Measurements from ENCODE around the gene LILRA5. TPM values are rescaled to one million over a fixed set of nuclear protein-coding genes. Genes with fewer than 3 reads are reported as not detected.

The LILRA5 gene
- total and polyA plus RNA-seq, 2 of the 13 experiments (the other 11 are each of a cell fraction or from before 2014, with no cell fraction given) = not detected

DNA sequence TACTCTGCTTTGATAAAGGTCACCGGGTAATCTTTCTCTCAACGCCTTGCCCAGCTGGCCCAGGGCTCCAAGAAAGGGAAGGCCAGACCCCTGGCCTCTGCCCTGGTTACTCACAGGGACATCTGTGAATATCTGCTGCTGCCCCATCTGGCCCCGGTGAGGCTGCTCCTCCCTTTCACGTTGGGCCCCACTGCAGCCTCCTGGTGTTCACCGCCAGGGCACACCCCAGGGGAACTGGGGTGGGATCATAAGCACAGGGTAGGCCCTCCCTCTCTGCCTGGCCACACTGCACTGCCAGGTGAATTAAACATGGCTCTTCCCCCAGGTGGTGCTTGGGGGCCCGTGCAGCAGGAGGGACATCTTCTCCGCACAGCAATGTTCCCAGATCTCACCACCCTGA lies 39.1 kb upstream of the LILRA5 start:
- no peak for TF ChIP-seq ISL2 (CRISPR knock-in tag; IDR thresholded peaks at IDR 0.05)
- TF ChIP-seq ZNF251 (CRISPR knock-in tag; IDR thresholded peaks at IDR 0.05) = no peak
- TF ChIP-seq MED8 (CRISPR knock-in tag; IDR thresholded peaks at IDR 0.05; ENCODE audit: insufficient replicate concordance) = no peak
- TF ChIP-seq, protein P1, sequence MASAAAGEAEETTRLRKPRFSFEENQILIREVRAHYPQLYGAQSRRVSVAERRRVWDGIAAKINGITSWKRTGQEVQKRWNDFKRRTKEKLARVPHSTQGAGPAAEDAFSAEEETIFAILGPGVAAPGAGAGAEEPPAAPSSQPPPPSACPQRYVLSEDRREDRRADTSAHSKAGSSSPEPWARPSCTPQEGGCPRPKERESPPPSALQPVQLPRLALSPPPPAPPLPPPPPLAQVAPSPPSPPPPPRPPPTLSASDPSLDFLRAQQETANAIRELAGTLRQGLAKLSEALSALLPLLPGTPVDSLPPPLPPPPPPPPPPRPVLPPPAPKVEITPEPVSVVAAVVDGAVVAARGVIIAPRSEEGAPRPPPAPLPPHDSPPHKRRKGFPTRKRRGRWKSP (CRISPR knock-in tag; IDR thresholded peaks at IDR 0.05) = no peak
- no peak for TF ChIP-seq KDM5B (CRISPR knock-in tag; IDR thresholded peaks at IDR 0.05; ENCODE audit: borderline replicate concordance)
- no peak for TF ChIP-seq HOXA9 (CRISPR knock-in tag; IDR thresholded peaks at IDR 0.05; ENCODE audit: borderline replicate concordance)
- TF ChIP-seq FLYWCH1 (CRISPR knock-in tag; IDR thresholded peaks at IDR 0.05) = no peak
- TF ChIP-seq NCOA2 (CRISPR knock-in tag; IDR thresholded peaks at IDR 0.05) = no peak
- DNase-seq (ENCODE audit: low spot score) (no peak), ATAC-seq (peak; percentile 38; the same call in 2 of the 3 replicates), FAIRE-seq (no peak)
- H3K36me3 ChIP-seq (replicated peaks in 1 of 2; ENCODE audit: control insufficient read depth in 1 of 2, insufficient read depth in 2 of 2, low read length in 2 of 2) = no peaks in the 10 kb centered on the region
- BruUV-seq (replicated peaks) = no TSS peak
- ChIA-PET CTCF (ENCODE audit: low intra/inter-chr PET ratio, low total read pairs) (no interaction called here), POLR2A (no interaction called here)
- no peaks in the 10 kb centered on the region for H3K79me2 ChIP-seq (ENCODE audit: insufficient read depth, low read length)
- H3K4me1 ChIP-seq (ENCODE audit: insufficient read depth, low read length) = no peaks in the 10 kb centered on the region
- no peak overlapping the region for H3K27ac ChIP-seq (ENCODE audit: extremely low read length, insufficient read depth, low read length)
- no peak overlapping the region for H3K9ac ChIP-seq (ENCODE audit: insufficient read depth, low read depth, low read length)
- H3K4me3 ChIP-seq (replicated peaks in 1 of 3; ENCODE audit: insufficient read depth in 1 of 3, low read depth in 2 of 3, low read length in 3 of 3) = no peak overlapping the region
- intact Hi-C loops (cut with micrococcal nuclease; ENCODE audit: unreplicated experiment) (loop anchor here (5.0 kb wide), 1 partner anchor 40 kb away; no protein-coding TSS in a partner anchor), in situ Hi-C loops (cut with HindIII; ENCODE audit: extremely low pct_ligation_motif_present, low pct_unique_long_range_greater_than_20kb) (no loop called here)
- H2AFZ ChIP-seq (ENCODE audit: low read length) = no peak overlapping the region
- WGBS (ENCODE audit: low lambda C conversion rate) = 15% methylated on average over 4 of the region's 7 CpGs
- no peaks in the 10 kb centered on the region for H3K9me3 ChIP-seq (ENCODE audit: low read length)
- H3K27me3 ChIP-seq (ENCODE audit: control insufficient read depth in 1 of 2, insufficient read depth in 2 of 2, low read length in 2 of 2) = peaks cover 0 to 4% of the 10 kb centered on the region in 2 experiments; a peak in 2 of 5 replicates
- H4K20me1 ChIP-seq (ENCODE audit: insufficient read depth, low read length) = no peaks in the 10 kb centered on the region
- H3K4me2 ChIP-seq (ENCODE audit: low read depth, low read length) = no peak overlapping the region

DNA sequence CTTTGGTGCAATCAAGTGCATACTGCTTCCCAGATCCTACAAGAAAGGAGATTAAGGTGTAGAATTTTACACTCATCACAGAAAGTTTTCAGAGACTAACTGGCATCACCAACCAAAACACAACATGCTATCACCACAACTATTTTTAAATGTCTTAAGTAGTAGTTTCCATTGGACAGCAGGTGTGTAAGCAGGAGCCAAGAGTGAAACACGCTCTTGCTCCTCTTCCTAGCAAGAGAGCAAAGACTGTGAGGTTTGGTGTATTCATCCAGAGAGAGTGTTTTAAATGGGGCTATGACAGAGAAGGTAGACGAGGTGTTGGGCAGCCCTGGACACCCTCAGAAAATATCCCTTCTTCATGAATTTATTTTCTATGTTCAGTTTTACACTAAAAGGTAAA lies 38.5 kb upstream of the LILRA5 start:
- H3K4me1 ChIP-seq (ENCODE audit: insufficient read depth, low read length) = no peaks in the 10 kb centered on the region
- FAIRE-seq (no peak), DNase-seq (ENCODE audit: low spot score) (no peak), ATAC-seq (no peak)
- ChIA-PET CTCF (ENCODE audit: low intra/inter-chr PET ratio, low total read pairs) (no interaction called here), POLR2A (no interaction called here)
- TF ChIP-seq ELF1 (CRISPR knock-in tag; IDR thresholded peaks at IDR 0.05) = no peak
- TF ChIP-seq PHF20 (CRISPR knock-in tag; IDR thresholded peaks at IDR 0.05) = no peak
- TF ChIP-seq ZNF160 (CRISPR knock-in tag; IDR thresholded peaks at IDR 0.05) = no peak
- TF ChIP-seq ZNF614 (CRISPR knock-in tag; IDR thresholded peaks at IDR 0.05; ENCODE audit: borderline replicate concordance) = no peak
- TF ChIP-seq SIX4 (CRISPR knock-in tag; IDR thresholded peaks at IDR 0.05) = no peak
- TF ChIP-seq, protein P2, sequence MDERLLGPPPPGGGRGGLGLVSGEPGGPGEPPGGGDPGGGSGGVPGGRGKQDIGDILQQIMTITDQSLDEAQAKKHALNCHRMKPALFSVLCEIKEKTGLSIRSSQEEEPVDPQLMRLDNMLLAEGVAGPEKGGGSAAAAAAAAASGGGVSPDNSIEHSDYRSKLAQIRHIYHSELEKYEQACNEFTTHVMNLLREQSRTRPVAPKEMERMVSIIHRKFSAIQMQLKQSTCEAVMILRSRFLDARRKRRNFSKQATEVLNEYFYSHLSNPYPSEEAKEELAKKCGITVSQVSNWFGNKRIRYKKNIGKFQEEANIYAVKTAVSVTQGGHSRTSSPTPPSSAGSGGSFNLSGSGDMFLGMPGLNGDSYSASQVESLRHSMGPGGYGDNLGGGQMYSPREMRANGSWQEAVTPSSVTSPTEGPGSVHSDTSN (CRISPR knock-in tag; IDR thresholded peaks at IDR 0.05) = no peak
- no peak for TF ChIP-seq SRSF4 (IDR thresholded peaks at IDR 0.05; ENCODE audit: low read depth, low read length, poor library complexity, severe bottlenecking)
- TF ChIP-seq, protein P3, sequence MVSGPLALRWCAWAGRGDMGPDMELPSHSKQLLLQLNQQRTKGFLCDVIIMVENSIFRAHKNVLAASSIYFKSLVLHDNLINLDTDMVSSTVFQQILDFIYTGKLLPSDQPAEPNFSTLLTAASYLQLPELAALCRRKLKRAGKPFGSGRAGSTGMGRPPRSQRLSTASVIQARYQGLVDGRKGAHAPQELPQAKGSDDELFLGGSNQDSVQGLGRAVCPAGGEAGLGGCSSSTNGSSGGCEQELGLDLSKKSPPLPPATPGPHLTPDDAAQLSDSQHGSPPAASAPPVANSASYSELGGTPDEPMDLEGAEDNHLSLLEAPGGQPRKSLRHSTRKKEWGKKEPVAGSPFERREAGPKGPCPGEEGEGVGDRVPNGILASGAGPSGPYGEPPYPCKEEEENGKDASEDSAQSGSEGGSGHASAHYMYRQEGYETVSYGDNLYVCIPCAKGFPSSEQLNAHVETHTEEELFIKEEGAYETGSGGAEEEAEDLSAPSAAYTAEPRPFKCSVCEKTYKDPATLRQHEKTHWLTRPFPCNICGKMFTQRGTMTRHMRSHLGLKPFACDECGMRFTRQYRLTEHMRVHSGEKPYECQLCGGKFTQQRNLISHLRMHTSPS (CRISPR knock-in tag; IDR thresholded peaks at IDR 0.05; ENCODE audit: low read depth) = no peak
- WGBS (ENCODE audit: low lambda C conversion rate) = 15% methylated on average over 2 of the region's 2 CpGs
- H3K9me3 ChIP-seq (ENCODE audit: low read length) = no peaks in the 10 kb centered on the region
- intact Hi-C loops (cut with micrococcal nuclease; ENCODE audit: unreplicated experiment) = loop anchor here (5.0 kb wide), 1 partner anchor 41 kb away; no protein-coding TSS in a partner anchor
- in situ Hi-C loops (cut with HindIII; ENCODE audit: extremely low pct_ligation_motif_present, low pct_unique_long_range_greater_than_20kb) = no loop called here
- no peak overlapping the region for H3K4me2 ChIP-seq (ENCODE audit: low read depth, low read length)
- H3K36me3 ChIP-seq (replicated peaks in 1 of 2; ENCODE audit: control insufficient read depth in 1 of 2, insufficient read depth in 2 of 2, low read length in 2 of 2) = no peaks in the 10 kb centered on the region
- H3K79me2 ChIP-seq (ENCODE audit: insufficient read depth, low read length) = no peaks in the 10 kb centered on the region
- no TSS peak for BruUV-seq (replicated peaks)
- H3K27ac ChIP-seq (ENCODE audit: extremely low read length, insufficient read depth, low read length) = no peak overlapping the region
- no peak overlapping the region for H3K4me3 ChIP-seq (replicated peaks in 1 of 3; ENCODE audit: insufficient read depth in 1 of 3, low read depth in 2 of 3, low read length in 3 of 3)
- no peak overlapping the region for H2AFZ ChIP-seq (ENCODE audit: low read length)
- H4K20me1 ChIP-seq (ENCODE audit: insufficient read depth, low read length) = no peaks in the 10 kb centered on the region
- H3K9ac ChIP-seq (ENCODE audit: insufficient read depth, low read depth, low read length) = no peak overlapping the region
- H3K27me3 ChIP-seq (ENCODE audit: control insufficient read depth in 1 of 2, insufficient read depth in 2 of 2, low read length in 2 of 2) = peaks cover 0 to 7% of the 10 kb centered on the region in 2 experiments; a peak in 2 of 5 replicates
